ENCODE results near the gene ABCD1.
A peak's percentile ranks its signal among the peaks of the same experiment; 100 is the strongest.

Gene ABCD1

GRCh38 chrX:153775293-153776119 is 50.9 kb downstream of the ABCD1 start:
- DNase-seq = peak; percentile 36

GRCh38 chrX:153776120-153776599 is 51.5 kb downstream of the ABCD1 start:
- no peak for DNase-seq

GRCh38 chrX:153776611-153777045 is 52.0 kb downstream of the ABCD1 start:
- DNase-seq = no peak

DNA sequence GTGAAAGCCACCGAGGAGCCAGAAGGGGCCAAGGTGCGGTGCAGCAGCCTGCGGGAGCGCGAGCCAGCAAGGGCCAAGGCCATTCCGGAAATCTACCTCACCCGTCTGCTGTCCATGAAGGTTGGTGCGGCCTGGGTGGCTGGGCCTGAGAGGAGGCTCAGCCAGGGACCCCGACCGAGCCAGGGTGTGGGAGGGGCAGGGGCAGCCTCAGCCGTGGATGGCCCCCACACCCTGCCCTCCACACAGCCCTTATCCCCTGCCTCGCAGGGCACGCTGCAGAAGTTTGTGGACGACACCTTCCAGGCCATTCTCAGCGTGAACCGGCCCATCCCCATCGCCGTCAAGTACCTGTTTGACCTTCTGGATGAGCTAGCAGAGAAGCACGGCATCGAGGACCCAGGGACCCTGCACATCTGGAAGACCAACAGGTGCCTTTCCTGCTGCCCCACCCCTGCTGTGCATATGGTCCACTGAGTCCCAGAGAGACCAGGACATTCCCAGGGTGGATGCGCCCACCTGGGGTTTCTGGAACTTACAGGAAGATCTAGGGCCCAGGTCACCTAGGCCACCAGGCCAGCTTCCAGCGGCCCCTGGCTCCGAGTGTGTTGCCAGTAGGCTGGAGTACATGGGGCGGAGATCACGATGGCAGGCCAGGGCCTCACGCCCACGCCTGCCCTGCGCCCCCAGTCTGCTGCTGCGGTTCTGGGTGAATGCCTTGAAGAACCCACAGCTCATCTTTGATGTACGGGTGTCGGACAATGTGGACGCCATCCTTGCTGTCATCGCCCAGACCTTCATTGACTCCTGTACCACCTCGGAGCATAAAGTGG is 52.8 kb downstream of the ABCD1 start:
- DNase-seq = no peak

- no peak for DNase-seq
Measured at GRCh38 chrX:153778181-153778580, 53.5 kb downstream of the ABCD1 start.

DNA sequence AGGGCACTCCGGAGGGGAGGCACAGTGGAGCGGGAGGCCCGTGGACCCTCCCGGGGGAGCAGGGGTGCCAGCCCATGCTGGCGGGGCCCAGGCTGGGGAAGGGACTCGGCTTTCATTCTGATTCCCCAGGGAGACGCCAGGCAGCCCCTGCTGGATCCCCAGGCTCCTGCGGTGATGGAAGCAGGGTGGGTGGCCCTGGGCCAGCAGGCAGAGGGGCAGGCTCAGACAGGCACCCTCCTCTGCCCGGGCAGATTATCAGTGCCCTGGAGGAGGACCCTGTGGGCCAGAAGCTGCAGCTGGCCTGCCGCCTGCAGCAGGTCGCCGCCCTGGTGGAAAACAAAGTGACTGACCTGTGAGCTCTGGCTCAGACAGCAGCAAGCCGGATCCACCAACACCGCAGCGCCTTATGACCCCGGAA is 54.0 kb downstream of the ABCD1 start:
- no peak for DNase-seq

DNA sequence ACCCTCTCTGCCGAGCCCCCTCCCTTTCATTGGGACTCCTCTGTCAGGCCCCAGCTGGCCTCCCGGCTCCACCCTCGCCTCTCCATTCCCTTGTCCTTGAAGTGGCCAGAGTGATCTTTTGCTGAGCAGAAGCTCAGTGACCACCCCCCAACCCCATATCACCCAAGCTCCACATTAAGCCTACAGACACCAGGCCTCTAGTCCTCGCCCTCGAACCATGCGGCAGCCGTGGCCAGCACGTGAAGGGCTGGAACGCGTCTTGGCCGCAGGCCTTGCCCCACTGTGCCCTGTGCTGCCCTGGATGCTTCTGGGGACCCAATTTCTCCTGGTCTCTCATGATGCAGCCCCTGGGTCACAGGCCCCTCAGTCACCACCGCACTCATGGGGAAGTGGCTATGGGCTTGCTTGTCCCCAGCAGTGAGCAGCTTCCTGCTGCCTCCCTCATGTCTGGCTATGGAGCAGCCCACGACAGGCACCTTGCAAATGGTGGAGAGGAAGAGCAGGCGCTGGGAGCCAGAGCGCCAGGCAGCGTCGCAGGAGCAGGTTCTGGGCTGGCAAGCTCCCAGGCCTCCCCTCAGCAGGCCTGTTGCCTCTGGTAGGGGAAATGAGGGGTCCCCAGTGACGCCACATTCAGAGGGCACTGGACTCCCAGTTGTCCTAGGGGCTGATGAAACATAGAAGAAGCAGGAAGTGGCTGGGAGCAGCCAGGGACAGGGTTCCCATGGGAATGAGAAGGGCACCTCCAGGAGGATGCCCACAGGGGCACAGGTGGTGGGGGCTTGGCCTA is 55.4 kb downstream of the ABCD1 start:
- DNase-seq = no peak

DNA sequence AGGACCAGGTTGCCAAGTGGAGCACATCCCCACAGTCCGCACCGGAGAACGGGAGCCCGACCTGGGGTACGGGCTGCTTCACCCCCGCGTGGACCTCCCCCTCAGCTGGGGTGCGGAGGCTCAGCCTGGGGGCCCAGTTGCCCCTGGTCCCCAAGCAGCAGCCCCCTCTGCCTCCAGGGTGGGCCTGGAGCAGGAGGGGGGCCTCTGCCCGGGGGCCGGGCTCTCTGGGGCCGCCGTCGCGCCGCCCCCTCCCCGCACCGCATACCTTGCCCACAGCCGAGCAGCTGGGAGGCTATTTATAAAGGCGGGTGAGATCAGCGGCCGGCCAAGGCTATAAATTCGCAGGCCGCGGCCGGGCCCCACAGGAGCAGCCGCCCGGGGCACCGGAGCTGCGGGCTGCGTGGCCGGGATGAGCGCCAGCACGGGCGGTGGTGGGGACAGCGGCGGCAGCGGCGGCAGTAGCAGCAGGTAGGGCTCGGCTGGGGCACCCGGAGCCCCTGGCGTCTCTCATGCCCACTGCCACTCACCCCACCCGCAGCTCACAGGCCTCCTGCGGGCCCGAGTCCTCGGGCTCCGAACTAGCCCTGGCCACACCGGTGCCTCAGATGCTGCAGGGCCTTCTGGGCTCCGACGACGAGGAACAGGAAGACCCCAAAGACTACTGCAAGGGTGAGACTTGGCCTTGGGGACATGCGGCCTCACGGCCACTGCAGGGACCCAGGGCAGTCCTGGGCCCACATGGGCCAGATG is 56.2 kb downstream of the ABCD1 start, which contains the start of gene SRPK3:
TSS of gene SRPK3 (plus strand) at position 364 of the 750 bp plus-strand sequence. CDS start at position 410, 46 bp downstream.
- no peak for DNase-seq

DNA sequence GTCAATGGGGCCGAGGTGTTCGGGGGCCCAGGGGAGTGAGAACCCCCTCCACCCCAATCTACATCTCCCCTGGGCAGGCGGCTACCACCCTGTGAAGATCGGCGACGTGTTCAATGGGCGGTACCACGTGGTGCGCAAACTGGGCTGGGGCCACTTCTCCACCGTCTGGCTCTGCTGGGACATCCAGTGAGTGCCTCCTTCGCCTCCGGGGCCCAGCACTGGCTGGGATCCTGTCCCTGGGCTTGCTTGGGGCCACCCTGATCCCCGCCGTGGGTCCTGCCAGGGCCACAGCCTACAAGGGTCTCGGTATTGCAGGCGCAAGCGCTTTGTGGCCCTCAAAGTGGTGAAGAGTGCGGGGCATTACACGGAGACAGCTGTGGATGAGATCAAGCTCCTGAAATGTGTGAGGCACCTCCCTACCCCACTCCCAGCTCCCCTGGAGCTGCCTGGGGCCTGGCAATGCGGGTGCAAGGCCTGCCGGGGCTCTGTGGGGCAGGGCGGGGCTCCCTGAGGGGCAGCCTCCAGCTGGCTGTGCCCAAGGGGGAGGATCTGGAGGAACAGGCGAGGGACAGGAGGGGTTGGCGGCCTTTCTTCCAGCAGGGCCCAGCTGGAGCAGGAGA is 56.9 kb downstream of the ABCD1 start:
- no peak for DNase-seq

- no peak for DNase-seq
Measured at GRCh38 chrX:153782313-153782712, 57.7 kb downstream of the ABCD1 start.

GRCh38 chrX:153782871-153783270 is 58.2 kb downstream of the ABCD1 start:
- no peak for DNase-seq

- DNase-seq = no peak
Measured at GRCh38 chrX:153783378-153784013, 58.8 kb downstream of the ABCD1 start.

- DNase-seq = no peak
Measured at GRCh38 chrX:153784325-153784967, 59.8 kb downstream of the ABCD1 start.

GRCh38 chrX:153786669-153787068 is 62.0 kb downstream of the ABCD1 start:
- no peak for DNase-seq

DNA sequence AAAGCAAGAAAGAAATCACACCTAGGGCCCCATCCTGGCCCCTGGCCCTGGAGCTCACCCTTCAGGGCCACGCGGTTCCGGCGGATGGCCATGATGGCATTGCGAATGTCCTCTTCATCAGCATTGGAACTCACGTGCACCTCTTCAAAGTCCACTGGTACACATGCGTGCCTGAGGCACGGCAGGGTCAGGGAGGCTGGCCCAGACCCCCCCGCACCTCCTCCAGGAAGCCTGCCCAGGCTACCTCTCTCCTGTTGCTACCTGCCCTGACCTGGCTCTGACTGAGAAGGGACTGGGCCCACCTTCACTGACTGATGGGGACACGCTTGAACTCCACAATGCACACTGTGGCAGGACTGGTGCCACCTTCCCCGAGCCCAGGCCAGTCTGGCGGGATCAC is 65.0 kb downstream of the ABCD1 start:
- DNase-seq = no peak

GRCh38 chrX:153791104-153791852 is 66.6 kb downstream of the ABCD1 start:
- no peak for DNase-seq

- no peak for DNase-seq
Measured at GRCh38 chrX:153792368-153792767, 67.7 kb downstream of the ABCD1 start.

DNA sequence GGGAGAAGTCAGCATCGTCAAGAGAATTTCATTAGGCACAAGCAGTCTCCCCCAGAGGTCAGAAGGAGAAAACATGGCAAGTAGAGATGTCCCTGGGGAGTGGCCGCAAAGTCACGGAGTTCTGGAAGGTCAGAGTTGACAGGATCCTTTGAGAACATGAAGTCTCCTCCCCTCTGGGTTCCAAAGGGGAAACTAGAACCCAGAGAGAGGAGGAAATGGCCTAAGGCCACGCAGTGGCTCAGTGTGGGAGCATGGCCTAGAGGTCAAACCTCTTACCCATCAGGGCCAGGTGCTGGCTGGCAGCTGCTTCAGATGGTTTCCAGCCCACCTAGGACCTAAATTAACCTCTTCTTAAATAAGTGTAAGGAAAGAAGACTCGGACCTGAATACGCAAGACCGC is 68.6 kb downstream of the ABCD1 start:
- no peak for DNase-seq
